ENCODE measurements around the gene CPVL.

CPVL gene

DNA sequence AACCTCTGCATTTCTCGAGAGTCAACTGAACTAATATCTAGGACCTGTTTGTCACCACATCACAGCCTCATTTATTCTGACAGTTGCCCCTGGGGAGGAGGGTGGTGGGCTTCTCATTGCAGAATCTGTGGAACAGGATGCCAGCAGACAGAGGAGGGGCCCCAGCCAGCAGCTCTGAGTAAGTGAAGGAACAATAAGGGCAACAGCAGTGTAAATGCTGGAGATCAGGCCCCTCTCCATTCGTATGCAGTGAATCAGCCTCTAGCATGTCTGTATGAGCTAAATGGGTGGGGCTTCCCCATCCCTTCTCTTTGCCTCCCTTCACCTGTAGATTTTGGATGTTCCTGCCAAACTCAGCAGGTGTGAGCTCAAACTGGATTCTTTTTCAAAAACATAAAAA lies 7.7 kb upstream of the CPVL start:
- DNase-seq, result no peak

DNA sequence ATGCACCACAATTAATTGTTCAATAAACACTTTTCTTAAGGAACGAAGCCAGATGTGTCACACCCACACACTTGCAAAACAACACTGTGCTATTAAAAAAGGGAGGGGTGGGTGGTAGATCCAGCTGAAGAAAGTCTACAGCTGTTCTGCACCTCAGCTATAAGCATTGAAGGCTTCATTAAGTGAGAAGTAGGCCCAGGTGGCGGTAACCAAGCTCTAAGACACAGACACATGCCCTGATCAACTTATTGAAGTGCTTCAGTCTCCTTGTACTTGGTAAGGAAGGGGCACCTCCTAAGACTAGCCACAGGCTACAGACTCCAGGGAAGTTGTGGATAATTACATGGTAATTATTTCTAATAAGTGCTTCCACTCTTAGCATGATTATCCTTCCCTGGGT lies 4.5 kb upstream of the CPVL start:
- DNase-seq, result no peak

DNA sequence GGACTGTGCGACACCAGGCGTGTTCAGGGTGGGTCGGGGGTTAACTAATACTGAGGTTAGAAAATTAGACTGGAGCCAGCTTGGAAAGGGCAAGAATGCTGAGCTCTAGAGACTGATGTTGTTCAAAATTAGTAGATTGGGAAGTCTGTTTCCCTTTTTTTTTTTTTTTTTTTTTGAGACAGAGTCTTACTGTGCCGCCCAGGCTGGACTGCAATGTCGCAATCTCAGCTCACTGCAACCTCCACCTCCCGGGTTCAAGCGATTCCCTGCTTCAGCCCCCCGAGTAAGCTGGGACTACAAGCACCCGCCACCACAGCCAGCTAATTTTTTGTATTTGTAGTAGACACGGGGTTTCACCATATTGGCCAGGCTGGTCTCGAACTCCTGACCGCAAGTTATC lies 2.7 kb upstream of the CPVL start:
- DNase-seq, result no peak

DNA sequence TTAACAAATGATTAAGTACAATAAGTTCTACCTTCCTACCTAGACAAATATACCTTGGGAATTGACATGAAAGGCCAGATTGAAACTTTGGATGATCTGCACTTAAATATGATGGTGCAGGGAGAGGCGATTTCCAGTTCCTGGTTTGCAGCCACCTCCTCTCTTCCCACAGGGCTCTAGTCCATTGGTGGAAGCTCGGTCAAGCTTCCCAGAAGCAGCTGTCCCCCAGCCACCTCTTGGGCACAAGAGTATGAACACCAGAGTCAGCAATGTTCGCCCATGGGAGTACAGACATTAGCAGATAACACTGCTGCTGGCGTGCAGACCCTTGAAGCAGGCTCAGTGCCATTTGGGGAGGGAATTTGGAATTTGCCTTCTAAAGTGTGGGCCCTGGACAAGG lies 1.5 kb upstream of the CPVL start:
- no peak for DNase-seq

DNA sequence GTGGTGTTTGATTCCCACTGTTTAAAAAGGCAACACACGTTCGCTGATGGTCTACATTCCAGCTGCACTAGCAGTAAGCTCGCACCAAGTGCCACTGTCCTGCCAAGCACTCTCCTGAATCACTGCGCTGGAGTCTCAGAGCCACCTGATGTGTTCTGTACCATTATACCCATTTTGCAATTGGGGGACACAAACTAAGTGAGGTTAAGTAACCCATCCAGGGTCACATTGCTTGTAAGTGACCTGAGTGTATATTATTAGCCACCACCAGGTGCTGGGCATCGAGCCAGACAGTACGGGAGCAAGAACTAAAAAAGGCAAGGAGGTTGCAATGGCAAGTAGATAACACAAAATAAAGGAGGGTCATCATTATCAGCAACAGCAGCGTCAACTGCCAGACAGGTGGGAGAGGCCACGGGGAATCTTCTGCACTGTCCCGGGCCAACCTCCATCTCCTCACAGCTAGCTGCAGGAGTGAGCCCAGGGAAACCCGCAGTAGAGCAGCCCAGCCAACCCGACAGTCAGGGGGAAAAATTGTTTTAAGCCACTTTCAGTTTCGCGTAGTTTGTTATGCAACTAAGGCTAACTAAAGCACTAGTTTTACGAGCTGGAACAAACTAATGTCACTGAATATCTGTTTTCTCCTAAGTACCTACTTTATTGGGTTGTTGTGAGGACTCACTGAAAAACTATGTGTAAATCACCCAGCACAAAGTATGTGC lies 712 bp upstream of the CPVL start:
- DNase-seq, result peak; percentile 29

DNA sequence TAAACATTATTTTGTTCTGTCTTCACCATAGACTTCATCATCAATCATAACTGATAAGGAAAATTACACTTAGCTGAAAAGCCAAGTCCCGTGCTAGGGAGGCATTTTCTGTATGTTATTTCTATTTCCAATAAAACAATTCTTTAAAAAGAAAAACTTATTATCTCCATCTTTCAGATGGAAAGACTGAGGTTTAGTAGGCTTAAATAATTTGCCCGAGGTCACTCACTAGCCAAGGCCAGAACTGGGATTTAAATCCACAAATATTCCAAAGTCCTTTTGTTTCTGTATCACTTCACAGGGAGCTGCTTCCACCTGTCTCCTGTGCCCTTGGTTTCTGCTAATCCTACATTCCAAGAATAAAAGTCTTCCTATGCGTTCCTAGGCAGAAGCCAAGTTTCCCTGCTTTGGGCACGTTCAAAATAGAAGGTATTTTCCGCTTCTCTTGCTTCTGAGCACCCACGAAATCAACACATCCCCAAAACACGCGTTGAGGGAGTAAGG lies 732 bp downstream of the CPVL start:
- DNase-seq, result no peak

DNA sequence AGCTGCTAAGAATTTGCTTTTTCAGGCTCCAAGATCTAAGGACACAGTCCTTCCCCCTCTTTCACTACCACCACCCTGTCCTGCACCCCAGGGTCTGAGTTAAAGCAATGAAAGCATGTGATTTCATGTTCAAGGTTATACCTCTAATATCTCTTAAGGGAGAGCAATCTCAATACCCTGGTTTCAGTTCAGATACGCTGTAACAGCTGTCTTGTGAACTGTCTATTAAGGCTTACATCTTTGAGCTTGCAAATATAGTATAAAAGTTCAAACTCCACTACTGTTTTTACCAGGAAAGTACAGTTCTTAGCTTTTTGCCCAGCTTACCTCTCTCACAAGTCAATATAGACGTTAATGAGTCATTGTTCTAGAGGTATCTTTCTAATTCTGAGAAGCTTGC lies 2.6 kb downstream of the CPVL start:
- no peak for DNase-seq

DNA sequence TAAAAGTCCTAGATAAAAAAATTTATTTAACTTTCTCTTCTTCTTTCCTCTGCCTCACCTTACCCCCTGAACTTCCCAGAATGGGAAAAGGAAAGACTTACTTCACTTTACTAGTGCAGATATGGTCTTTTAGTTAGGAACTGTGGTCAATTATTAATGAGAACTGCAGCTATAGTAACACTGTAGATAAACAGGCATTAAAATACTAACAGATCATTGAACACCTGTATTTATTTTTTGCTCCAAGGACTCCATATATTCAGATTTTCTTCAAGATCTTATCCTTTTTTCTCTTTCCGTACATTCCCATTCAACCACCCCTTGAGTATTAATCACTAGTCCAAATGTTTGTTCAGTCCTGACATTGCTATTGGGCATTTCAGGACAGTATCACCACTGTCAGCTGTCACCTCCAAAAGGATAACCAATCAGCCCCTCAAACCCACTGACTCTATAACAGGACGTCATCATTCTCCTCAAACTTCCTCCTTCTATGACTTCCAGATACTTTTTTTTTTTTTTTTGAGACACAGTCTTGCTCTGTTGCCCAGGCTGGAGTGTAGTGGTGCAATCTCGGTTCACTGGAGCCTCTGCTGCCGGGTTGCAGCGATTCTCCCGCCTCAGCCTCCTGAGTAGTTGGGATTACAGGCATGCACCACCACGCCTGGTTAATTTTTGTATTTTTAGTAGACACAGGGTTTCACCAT lies 4.2 kb downstream of the CPVL start:
- no peak for DNase-seq

DNA sequence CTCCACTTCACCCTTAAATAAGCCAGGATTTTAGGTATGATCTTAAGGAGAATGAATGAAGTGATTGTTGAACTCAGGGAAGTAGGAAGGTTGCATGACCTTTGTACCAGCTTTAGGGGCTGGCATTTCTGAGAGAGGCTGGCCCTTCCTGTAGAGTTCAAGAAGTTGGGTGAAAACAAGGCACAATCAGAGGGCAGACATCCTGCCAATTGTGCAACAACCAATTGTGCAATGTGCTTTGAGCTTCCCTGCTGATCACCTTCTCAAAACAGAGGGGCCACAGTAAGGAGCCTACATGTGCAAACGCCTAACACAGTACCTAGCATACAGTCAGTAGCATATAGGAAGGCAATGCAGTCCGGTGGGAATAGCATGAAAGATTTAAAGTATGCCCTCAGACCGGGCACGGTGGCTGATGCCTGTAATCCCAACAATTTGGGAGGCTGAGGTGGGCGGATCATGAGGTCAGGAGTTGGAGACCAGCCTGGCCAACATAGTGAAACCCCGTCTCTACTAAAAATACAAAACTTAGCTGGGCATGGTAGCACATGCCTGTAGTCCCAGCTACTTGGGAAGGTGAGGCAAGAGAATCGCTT lies 5.4 kb downstream of the CPVL start:
- DNase-seq, result no peak

DNA sequence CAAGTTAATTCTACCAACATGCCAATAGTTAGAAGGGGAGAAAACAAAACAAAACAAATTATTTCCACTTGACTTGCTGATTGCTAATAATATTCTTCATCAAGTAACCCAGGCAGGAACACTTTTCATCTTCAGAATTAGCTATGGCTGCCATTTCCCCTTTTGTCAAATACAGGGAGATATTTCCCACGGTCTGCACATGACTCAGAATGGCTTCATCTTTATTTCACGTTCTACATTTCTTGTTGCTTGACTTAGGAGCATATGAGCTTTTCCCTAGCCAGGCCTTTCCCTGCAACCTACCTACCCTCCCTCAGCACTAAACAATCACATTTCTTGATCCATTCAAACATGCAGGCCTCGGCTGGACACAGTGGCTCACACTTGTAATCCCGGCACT lies 6.5 kb downstream of the CPVL start:
- DNase-seq, result no peak

DNA sequence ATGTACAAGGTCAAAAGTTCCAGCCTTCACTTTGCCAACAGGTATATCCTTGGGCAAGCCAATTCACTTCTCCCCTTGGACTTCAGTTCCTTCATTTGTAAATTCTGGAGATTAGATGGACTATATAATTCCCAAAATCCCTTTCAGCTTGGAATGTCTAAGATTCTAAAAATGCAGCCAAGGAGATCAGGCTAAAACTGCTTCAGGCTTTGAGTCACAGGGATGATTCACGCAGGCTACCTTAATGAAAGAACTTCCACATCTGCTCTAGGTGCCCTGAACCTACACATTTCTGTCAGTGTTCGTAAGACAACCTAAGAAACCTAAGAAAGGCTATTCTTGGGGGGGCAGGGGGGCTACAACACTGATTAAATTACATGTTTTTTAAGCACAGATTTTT lies 7.1 kb downstream of the CPVL start:
- DNase-seq, result no peak

DNA sequence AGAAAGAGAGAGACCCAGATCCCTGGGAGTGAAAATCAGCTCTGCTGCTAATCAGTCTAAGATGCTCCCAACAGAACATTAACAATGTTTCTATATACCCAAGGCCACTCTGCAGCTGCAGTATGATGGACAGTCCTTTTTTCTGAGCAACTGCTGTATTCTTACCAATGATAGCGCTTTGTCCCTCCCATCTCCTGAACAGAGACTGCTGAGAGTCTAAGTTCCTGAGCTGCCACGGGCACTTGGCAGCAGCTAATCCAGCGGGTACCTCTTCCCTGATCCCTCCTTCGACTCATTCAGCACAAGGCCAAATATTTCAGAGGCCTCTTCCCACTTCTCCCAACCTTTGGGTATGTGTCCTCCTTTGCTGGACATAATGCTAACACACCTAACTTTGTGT lies 7.7 kb downstream of the CPVL start:
- DNase-seq, result no peak

DNA sequence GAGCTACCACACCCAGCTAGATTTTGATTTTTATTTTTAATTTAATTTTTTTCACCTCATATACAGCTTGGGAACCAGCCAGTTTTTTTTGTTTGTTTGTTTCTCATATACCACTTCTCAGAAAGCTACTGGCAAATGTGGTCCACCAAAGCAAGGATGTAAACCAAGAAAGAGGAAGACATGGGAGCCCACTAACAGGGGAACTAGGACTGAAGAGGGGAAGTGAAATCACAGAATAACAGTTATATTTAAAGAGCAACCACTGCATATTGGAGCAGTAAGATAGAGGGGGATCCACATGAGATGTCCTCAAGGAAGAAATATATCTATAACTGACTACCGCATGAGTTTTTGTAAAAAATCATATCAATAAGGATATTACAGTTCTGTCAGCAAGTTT lies 10.5 kb downstream of the CPVL start:
- DNase-seq, result no peak

DNA sequence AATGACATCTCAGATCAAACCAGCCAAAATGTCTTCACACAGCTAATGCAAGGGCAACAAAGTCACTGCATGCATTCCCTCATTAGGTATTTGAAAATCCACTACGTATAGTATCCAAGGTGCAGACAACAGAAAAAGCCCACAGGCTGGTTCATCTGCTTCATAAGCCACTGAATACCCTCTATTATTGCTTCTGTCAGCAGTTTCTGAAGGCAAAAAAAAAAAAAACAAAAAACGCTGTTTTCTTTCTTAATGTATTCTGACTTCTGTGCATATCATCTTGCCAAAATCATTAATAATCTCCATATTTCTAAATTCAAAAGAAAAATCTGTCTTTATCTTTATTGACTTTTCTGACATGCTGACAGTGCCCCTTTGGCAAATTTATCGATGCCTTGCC lies 13.4 kb downstream of the CPVL start:
- no peak for DNase-seq

DNA sequence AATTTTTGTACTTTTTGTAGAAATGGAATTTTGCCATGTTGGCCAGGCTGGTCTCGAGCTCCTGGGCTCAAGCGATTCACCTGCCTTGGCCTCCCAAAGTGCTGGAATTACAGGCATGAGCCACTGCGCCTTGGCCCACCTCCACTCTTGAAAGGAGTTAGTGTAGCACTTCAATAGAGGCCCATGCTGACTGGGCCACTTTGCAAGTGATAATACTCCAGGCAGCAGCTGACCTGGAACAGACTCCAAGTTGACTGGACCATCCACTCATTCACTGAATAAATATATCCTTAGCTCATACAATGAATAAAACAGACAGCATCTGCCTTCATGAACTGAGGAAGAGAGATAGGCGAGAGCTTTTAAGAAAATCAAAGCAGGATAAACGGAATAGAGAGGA lies 14.7 kb downstream of the CPVL start:
- no peak for DNase-seq

DNA sequence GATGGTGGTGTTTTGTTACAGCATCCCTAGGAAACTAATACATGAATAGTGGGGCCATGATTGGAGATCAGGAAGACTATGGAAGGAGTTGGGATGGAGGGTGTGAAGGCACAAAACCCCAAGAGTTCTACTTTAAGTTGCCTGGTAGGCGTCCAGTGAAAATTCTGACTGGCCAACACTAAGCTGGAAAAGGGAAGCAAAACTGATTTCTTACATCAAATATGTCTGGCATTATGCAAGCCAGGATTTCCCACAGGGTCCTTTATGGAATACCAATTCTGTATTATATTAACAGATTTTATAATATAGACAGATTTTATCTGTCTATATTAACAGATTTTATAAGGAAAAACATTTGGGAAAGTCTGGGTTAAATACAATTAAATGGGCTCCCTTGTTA lies 16.2 kb downstream of the CPVL start:
- DNase-seq, result no peak

DNA sequence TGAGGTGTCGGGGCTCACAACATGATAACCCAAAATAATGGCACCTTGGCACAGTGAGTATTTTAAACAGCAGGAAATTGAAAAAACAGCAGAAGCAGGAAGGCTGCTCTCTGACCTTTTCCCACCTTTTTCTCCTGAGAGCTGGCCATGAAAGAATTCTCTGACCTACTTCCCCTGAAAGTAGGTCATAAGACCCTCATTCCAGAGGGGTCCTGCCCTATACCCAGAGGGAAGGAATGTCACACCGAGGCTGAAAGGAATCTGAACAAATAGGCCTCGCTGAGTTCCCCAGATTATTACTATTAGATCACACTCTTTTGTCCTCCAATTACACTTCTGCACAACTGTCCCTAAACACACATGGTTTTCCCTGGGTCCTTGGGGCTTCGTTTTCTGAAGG lies 18.8 kb downstream of the CPVL start:
- no peak for DNase-seq

DNA sequence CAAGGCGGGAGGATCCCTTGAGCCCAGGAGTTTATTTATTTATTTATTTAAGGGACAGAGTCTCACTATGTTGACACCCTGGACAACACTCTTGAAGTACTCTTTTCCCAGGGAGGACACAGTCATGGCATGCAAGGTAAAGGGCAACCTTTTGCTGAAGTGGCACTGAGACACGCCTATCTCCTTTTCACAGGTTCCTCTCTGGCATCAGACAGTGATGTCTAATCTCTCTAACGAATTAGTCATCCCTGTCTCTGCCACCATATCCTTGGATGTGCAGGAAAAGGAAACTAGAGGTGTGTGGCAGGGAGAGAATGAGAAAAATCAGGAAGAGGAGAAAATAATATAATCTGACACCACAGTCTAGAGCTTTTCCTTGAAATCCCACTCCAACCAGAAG lies 19.5 kb downstream of the CPVL start:
- no peak for DNase-seq

DNA sequence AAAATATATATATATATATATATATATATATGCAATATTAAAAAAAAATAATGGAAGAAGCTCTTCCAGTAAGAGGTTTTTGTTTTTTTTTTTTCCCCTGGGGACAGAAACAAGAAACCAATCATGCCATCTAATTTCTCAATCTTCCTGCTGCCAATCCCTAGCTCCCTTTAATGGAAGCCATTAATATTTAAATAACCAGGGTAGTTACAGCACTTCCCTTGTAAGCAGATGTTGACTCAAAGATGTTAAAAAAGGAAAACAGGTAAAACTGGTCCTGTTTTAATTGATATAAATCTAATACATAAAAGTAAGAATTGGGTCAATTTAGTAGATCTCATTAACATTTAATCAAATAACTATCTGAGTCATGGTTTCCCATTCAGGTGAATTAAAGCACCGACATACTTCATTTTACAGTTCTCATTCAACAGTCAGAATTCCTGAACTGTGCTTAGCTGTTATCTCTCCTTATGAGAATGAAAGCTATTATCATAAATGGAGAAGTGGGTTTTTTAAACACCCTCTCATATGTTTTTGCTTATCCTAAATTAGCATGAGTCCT lies 22.6 kb downstream of the CPVL start:
- DNase-seq, result no peak

DNA sequence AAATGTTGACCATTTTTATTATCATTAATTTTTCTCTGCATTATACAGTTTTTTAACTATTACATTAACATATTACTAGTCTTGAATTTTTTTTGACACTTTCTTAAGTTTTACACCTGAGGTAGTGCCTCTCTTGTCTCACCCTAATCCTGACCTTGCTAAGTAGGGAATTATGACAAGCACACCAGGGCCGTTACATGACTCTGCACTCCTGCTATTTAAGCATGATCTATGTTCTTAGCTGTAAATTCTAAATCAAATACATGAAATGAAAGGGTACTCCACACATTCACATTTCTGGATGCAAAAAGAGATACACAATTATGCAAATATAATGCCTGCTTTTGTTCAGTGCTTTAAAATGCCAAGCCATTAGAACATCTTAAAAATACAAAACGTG lies 23.6 kb downstream of the CPVL start:
- DNase-seq, result no peak

DNA sequence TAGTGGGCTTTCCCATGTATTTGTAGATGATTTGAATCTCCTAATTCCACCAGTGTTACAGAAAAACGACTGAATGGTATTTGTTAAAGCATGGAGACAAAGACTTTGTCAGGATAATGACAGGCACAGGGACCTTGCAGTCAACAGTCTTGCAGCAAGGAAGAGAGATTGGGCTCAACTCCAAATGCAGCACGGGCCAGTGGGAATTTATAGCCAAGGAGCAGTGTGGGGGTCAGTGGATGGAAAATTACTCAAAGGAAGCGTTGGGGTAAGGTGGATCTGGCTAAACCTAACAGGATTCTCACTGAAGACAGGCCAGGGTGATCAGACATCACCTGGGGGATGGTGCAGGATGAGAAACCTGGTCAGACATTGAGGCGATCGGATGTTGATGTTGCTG lies 24.3 kb downstream of the CPVL start:
- DNase-seq, result no peak

DNA sequence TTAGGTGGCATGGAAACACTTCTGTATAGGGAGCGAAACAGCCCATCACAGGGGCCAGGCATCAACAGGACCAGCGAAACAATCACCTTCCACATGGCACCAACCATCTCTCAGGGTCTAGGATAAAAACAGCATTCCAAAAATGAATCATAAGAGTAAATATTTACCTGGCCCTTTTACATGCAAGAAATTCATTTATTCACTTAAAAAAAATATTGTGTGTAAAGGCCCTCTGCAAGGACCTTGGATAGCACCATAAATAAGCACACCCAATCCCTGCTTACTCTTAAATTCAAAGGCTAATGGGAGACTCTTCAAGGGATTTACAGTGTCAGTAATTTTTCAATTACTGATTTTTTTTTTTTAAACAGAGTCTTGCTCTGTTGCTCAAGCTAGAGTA lies 25.4 kb downstream of the CPVL start:
- DNase-seq, result no peak

DNA sequence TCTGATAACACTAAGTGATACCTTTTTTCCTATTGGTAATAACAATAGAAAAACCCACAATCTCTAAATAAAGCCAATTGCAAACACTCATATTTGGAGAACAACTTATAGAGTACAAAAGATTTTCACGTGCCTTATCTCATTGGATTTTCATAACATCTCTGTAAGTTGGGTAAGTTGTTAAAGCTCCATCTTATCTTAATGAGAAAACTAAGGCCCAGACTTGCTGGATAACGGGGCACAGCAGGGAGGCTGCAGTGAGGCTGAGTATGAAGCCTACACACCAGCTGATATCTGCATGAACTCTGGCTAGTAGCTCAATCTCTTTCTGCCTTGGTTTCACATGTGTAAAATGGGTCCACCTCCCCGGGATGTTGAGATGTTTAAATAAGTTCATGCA lies 26.8 kb downstream of the CPVL start:
- no peak for DNase-seq
